ES-I3 (cell line): ENCODE measurements around the gene NOTCH1.

Experiments
- H3K36me3 ChIP-seq: 2 replicates; pipeline ENCODE4 v1.6.1; 2013; ENCODE audit warnings: mild to moderate bottlenecking, low read length, control low read depth, moderate library complexity; ENCODE audit not compliant: insufficient read depth
- H3K4me1 ChIP-seq: 2 replicates; pipeline ENCODE4 v1.6.1; 2013; ENCODE audit warnings: mild to moderate bottlenecking, control low read depth, low read length; ENCODE audit not compliant: insufficient read depth
- H3K9ac ChIP-seq: 2 replicates; pipeline ENCODE4 v1.6.1; 2013; ENCODE audit warnings: low read depth, mild to moderate bottlenecking, low read length, moderate library complexity
- H3K9me3 ChIP-seq: 2 replicates; pipeline ENCODE4 v1.6.1; 2013; ENCODE audit warnings: mild to moderate bottlenecking, low read length, moderate library complexity; ENCODE audit not compliant: control insufficient read depth, insufficient read depth

Gene NOTCH1

GRCh38 chr9:136571531-136571930 lies 25.7 kb upstream of the NOTCH1 start:
- Histone ChIP-seq H3K36me3 (no peaks in the 10 kb centered on the region), H3K4me1 (peaks cover 45% of the 10 kb centered on the region), H3K9me3 (no peaks in the 10 kb centered on the region), H3K9ac (no peak overlapping the region)

GRCh38 chr9:136570916-136571315 lies 25.1 kb upstream of the NOTCH1 start:
- Histone ChIP-seq H3K36me3 (no peaks in the 10 kb centered on the region), H3K9ac (no peak overlapping the region), H3K4me1 (peaks cover 45% of the 10 kb centered on the region), H3K9me3 (no peaks in the 10 kb centered on the region)

GRCh38 chr9:136570191-136570845 lies 24.5 kb upstream of the NOTCH1 start:
- Histone ChIP-seq H3K9me3 (no peaks in the 10 kb centered on the region), H3K36me3 (no peaks in the 10 kb centered on the region), H3K9ac (no peak overlapping the region), H3K4me1 (peaks cover 45% of the 10 kb centered on the region)

- H3K9me3 ChIP-seq, result no peaks in the 10 kb centered on the region
- no peak overlapping the region for H3K9ac ChIP-seq
- H3K36me3 ChIP-seq, result no peaks in the 10 kb centered on the region
- H3K4me1 ChIP-seq, result peaks cover 46% of the 10 kb centered on the region
These were observed 23.8 kb upstream of the NOTCH1 start for GRCh38 chr9:136569526-136570148.

- no peaks in the 10 kb centered on the region for H3K36me3 ChIP-seq
- no peaks in the 10 kb centered on the region for H3K9me3 ChIP-seq
- H3K9ac ChIP-seq, result 0 out of 2 replicates have a peak overlapping the region, but pooled peaks have one; percentile 5
- peaks cover 55% of the 10 kb centered on the region for H3K4me1 ChIP-seq
These were observed 22.6 kb upstream of the NOTCH1 start for GRCh38 chr9:136568288-136569081.

GRCh38 chr9:136567651-136568287 lies 21.9 kb upstream of the NOTCH1 start:
- H3K4me1 ChIP-seq, result peaks cover 49% of the 10 kb centered on the region
- H3K9ac ChIP-seq, result 0 out of 2 replicates have a peak overlapping the region, but pooled peaks have one; percentile 5
- H3K36me3 ChIP-seq, result no peaks in the 10 kb centered on the region
- H3K9me3 ChIP-seq, result no peaks in the 10 kb centered on the region

GRCh38 chr9:136566901-136567300 lies 21.1 kb upstream of the NOTCH1 start:
- Histone ChIP-seq H3K9me3 (no peaks in the 10 kb centered on the region), H3K9ac (no peak overlapping the region), H3K4me1 (peaks cover 44% of the 10 kb centered on the region; the same call in 1 of the 2 replicates), H3K36me3 (no peaks in the 10 kb centered on the region)

GRCh38 chr9:136566553-136566895 lies 20.7 kb upstream of the NOTCH1 start:
- Histone ChIP-seq H3K36me3 (no peaks in the 10 kb centered on the region), H3K4me1 (peaks cover 41% of the 10 kb centered on the region; the same call in 1 of the 2 replicates), H3K9me3 (no peaks in the 10 kb centered on the region), H3K9ac (no peak overlapping the region)

GRCh38 chr9:136565715-136566552 lies 20.1 kb upstream of the NOTCH1 start:
- H3K9me3 ChIP-seq, result no peaks in the 10 kb centered on the region
- H3K9ac ChIP-seq, result no peak overlapping the region
- no peaks in the 10 kb centered on the region for H3K36me3 ChIP-seq
- peaks cover 35% of the 10 kb centered on the region; the same call in 1 of the 2 replicates for H3K4me1 ChIP-seq

- Histone ChIP-seq H3K36me3 (no peaks in the 10 kb centered on the region), H3K9ac (no peak overlapping the region), H3K4me1 (peaks cover 27% of the 10 kb centered on the region; the same call in 1 of the 2 replicates), H3K9me3 (peaks cover 2% of the 10 kb centered on the region; the same call in 1 of the 2 replicates)
These were observed 19.4 kb upstream of the NOTCH1 start for GRCh38 chr9:136565086-136565714.

GRCh38 chr9:136564379-136564988 lies 18.6 kb upstream of the NOTCH1 start:
- peaks cover 25% of the 10 kb centered on the region; the same call in 1 of the 2 replicates for H3K4me1 ChIP-seq

GRCh38 chr9:136563646-136564325 lies 17.9 kb upstream of the NOTCH1 start:
- Histone ChIP-seq H3K9ac (no peak overlapping the region), H3K9me3 (peaks cover 6% of the 10 kb centered on the region), H3K4me1 (peaks cover 18% of the 10 kb centered on the region; the same call in 1 of the 2 replicates)

More at GRCh38 chr9:136564379-136564988, 18.6 kb upstream of the NOTCH1 start:
- peaks cover 6% of the 10 kb centered on the region; the same call in 1 of the 2 replicates for H3K9me3 ChIP-seq
- no peak overlapping the region for H3K9ac ChIP-seq
- no peaks in the 10 kb centered on the region for H3K36me3 ChIP-seq

More at GRCh38 chr9:136563646-136564325, 17.9 kb upstream of the NOTCH1 start:
- H3K36me3 ChIP-seq, result no peaks in the 10 kb centered on the region
